IMR-90 (cell line): ENCODE results near the gene PAGE2B. TPM values are rescaled to one million over a fixed set of nuclear protein-coding genes. Genes with fewer than 3 reads are reported as not detected.

Source experiments
- ATAC-seq: fragments of 200-7000 bp; cut with Tn5 transposase; 2 replicates; pipeline ENCODE4 v1.9.1; 2020; ENCODE audit warnings: low read depth, mild to moderate bottlenecking, moderate library complexity
- BruUV-seq: library from RNA; stranded (reverse); fragments of 400-500 nt; replicated peaks from 2 replicates; lab custom pipeline; 2021; lab: Mats Ljungman, UMichigan
- CTCF ChIA-PET: fragments of 300-600 bp; formaldehyde crosslinking; extraction: SDS; loops from one replicate; lab custom pipeline; 2021; ENCODE audit warnings: antibody characterized with exemption; lab: Yijun Ruan, JAX
- POLR2A ChIA-PET: fragments of 300-600 bp; sonication (Branson Sonifier 250); formaldehyde crosslinking; loops from one replicate; lab custom pipeline; 2022; ENCODE audit warnings: antibody characterized with exemption; ENCODE audit not compliant: unreplicated experiment; lab: Charles Lee
- DNase-seq: peaks from one replicate; pipeline ENCODE4 v3.0.0; 2013
- H2AFZ ChIP-seq: replicated peaks from 2 replicates; pipeline ENCODE3; 2013; ENCODE audit warnings: low read length, mild to moderate bottlenecking; ENCODE audit not compliant: poor library complexity
- H2AK5ac ChIP-seq: 2 replicates; pipeline ENCODE4 v1.6.1; 2013; ENCODE audit warnings: low read depth, low read length, inconsistent platforms
- H2AK9ac ChIP-seq: replicated peaks from 2 replicates; pipeline ENCODE3; 2013; ENCODE audit warnings: mild to moderate bottlenecking, low read depth, low read length, moderate library complexity; ENCODE audit not compliant: poor library complexity
- H2BK120ac ChIP-seq: 2 replicates; pipeline ENCODE4 v1.6.1; 2013; ENCODE audit warnings: low read depth, low read length, inconsistent platforms
- H2BK15ac ChIP-seq: 3 replicates; pipeline ENCODE4 v1.6.1; 2013; ENCODE audit warnings: low read depth, low read length, inconsistent platforms
- H2BK20ac ChIP-seq: 2 replicates; pipeline ENCODE4 v1.6.1; 2013; ENCODE audit warnings: low read depth, mild to moderate bottlenecking, inconsistent platforms, low read length, moderate library complexity
- H2BK5ac ChIP-seq: 2 replicates; pipeline ENCODE4 v1.6.1; 2013; ENCODE audit warnings: mild to moderate bottlenecking, low read depth, low read length, inconsistent platforms; ENCODE audit not compliant: poor library complexity, severe bottlenecking
- H3K14ac ChIP-seq: replicated peaks from 2 replicates; pipeline ENCODE4 v1.6.1; 2013; ENCODE audit warnings: low read depth, low read length, inconsistent platforms
- H3K18ac ChIP-seq: 2 replicates; pipeline ENCODE4 v1.6.1; 2013; ENCODE audit warnings: low read depth, low read length, control low read depth
- H3K23ac ChIP-seq: 2 replicates; pipeline ENCODE4 v1.6.1; 2013; ENCODE audit warnings: low read depth, low read length, inconsistent platforms
- H3K27ac ChIP-seq: 2 replicates; pipeline ENCODE4 v1.5.1; 2013; ENCODE audit warnings: mild to moderate bottlenecking, control low read depth, low read length; ENCODE audit not compliant: insufficient read depth
- H3K27me3 ChIP-seq: 2 replicates; pipeline ENCODE4 v1.6.1; 2013; ENCODE audit warnings: low read length; ENCODE audit not compliant: control insufficient read depth, insufficient read depth
- H3K36me3 ChIP-seq: 2 replicates; pipeline ENCODE4 v1.6.1; 2013; ENCODE audit warnings: low read length, mixed read lengths; ENCODE audit not compliant: control insufficient read depth, insufficient read depth
- H3K4ac ChIP-seq: 2 replicates; pipeline ENCODE4 v1.6.1; 2013; ENCODE audit warnings: low read depth, low read length, inconsistent platforms
- H3K4me1 ChIP-seq: 2 replicates; pipeline ENCODE4 v1.6.1; 2013; ENCODE audit warnings: low read length, mixed read lengths; ENCODE audit not compliant: control insufficient read depth, insufficient read depth
- H3K4me2 ChIP-seq: 2 replicates; pipeline ENCODE4 v1.6.1; 2013; ENCODE audit warnings: low read depth, mild to moderate bottlenecking, control low read depth, low read length, moderate library complexity
- H3K4me3 ChIP-seq: 2 replicates; pipeline ENCODE4 v1.5.1; 2013; ENCODE audit warnings: low read depth, mild to moderate bottlenecking, control low read depth, low read length, moderate library complexity; ENCODE audit not compliant: insufficient read depth
- H3K56ac ChIP-seq: 2 replicates; pipeline ENCODE4 v1.6.1; 2013; ENCODE audit warnings: low read length, inconsistent platforms; ENCODE audit not compliant: insufficient read depth; ENCODE audit errors: extremely low read depth
- H3K79me1 ChIP-seq, 2 experiments: 2 replicates each; pipeline ENCODE4 v1.6.1; 2013; ENCODE audit warnings: low read length in 2 of 2, inconsistent platforms in 1 of 2, low read depth in 1 of 2
- H3K9ac ChIP-seq: 2 replicates; pipeline ENCODE4 v1.6.1; 2013; ENCODE audit warnings: low read depth, low read length, control low read depth
- H3K9me1 ChIP-seq: 2 replicates; pipeline ENCODE4 v1.6.1; 2013; ENCODE audit warnings: low read length, inconsistent platforms; ENCODE audit not compliant: insufficient read depth
- H3K9me3 ChIP-seq: 2 replicates; pipeline ENCODE4 v1.6.1; 2013; ENCODE audit warnings: low read length; ENCODE audit not compliant: control insufficient read depth, insufficient read depth
- H4K20me1 ChIP-seq: 2 replicates; pipeline ENCODE4 v1.6.1; 2013; ENCODE audit warnings: low read length, inconsistent platforms; ENCODE audit not compliant: insufficient read depth
- H4K5ac ChIP-seq: 2 replicates; pipeline ENCODE4 v1.6.1; 2013; ENCODE audit warnings: mild to moderate bottlenecking, low read depth, low read length, control low read depth
- H4K8ac ChIP-seq, 2 experiments: 2 replicates each; pipeline ENCODE4 v1.6.1; 2013; ENCODE audit warnings: low read depth in 2 of 2, low read length in 2 of 2, control low read depth in 1 of 2, inconsistent platforms in 1 of 2
- H4K91ac ChIP-seq: 2 replicates; pipeline ENCODE4 v1.6.1; 2013; ENCODE audit warnings: low read depth, low read length, inconsistent platforms; ENCODE audit not compliant: insufficient read depth
- CEBPB ChIP-seq: IDR thresholded peaks from 2 replicates; pipeline ENCODE4 v1.6.1; 2012; ENCODE audit warnings: low read depth, low read length, improper control_type of control experiment
- CTCF ChIP-seq: conservative IDR thresholded peaks from 2 replicates; pipeline ENCODE4 v1.5.1; 2012; ENCODE audit warnings: mild to moderate bottlenecking, low read depth, low read length, improper control_type of control experiment
- MAFK ChIP-seq: IDR thresholded peaks from 2 replicates; pipeline ENCODE4 v1.6.1; 2012; ENCODE audit warnings: low read depth, low read length, improper control_type of control experiment
- MAZ ChIP-seq: IDR thresholded peaks from 2 replicates; pipeline ENCODE4 v1.6.1; 2012; ENCODE audit warnings: low read depth, mild to moderate bottlenecking, low read length, improper control_type of control experiment, moderate library complexity, borderline replicate concordance
- RAD21 ChIP-seq: IDR thresholded peaks from 2 replicates; pipeline ENCODE4 v1.6.1; 2012; ENCODE audit warnings: low read length, improper control_type of control experiment
- WGBS, 2 experiments: methylation state at CpG; one replicate each; pipeline versions ENCODE4 v1.1.5 to v1.1.7; 2013; ENCODE audit warnings: missing lambda C conversion rate in 2 of 2; ENCODE audit not compliant: insufficient read length in 1 of 2; ENCODE audit errors: extremely low coverage in 2 of 2; 5-methylcytosine and 5-hydroxymethylcytosine counted together
- dilution Hi-C: fragments of 300-500 bp; cut with HindIII; formaldehyde crosslinking; loops from one replicate; pipeline ENCODE4 v1.14.3; 2018; ENCODE audit warnings: low sequenced_read_pairs; ENCODE audit not compliant: unreplicated experiment
- in situ Hi-C: fragments of 300-500 bp; cut with MboI; formaldehyde crosslinking; loops from 3 replicates; pipeline ENCODE4 v1.14.3; 2019; ENCODE audit warnings: low sequenced_read_pairs, inconsistent platforms, mixed read lengths
- intact Hi-C: fragments of 100-400 bp; cut with micrococcal nuclease; formaldehyde crosslinking; loops from 2 replicates; pipeline ENCODE4 v1.10.0; 2022
- polyA plus RNA-seq, 3 experiments: library from polyadenylated mRNA; depleted of rRNA; stranded (reverse); fragments of >200 nt; gene quantifications; 2 replicates each; pipeline ENCODE4 v1.2.3, GENCODE V29; 2012; ENCODE audit warnings: low replicate concordance in 1 of 3
- total RNA-seq: library from RNA; depleted of rRNA; stranded (reverse); fragments of >200 nt; gene quantifications from 2 replicates; pipeline ENCODE4 v1.2.3, GENCODE V29; 2012

The PAGE2B gene
- total and polyA plus RNA-seq, 2 of the 4 experiments (the other 2 are of a cell fraction): not detected

GRCh38 chrX:55102754-55103153 lies 27.9 kb downstream of the PAGE2B start:
- DNase-seq: no peak
- Histone ChIP-seq H4K91ac (no peak overlapping the region), H2BK5ac (no peak overlapping the region), H3K4me1 (no peaks in the 10 kb centered on the region), H3K18ac (no peak overlapping the region), H3K14ac (no peak overlapping the region), H3K56ac (no peak overlapping the region), H2AK5ac (no peak overlapping the region), H3K27me3 (peaks cover 4% of the 10 kb centered on the region; the same call in 1 of the 2 replicates), H2BK20ac (no peak overlapping the region), H4K8ac (no peak overlapping the region), H3K9me3 (no peaks in the 10 kb centered on the region), H3K9me1 (no peaks in the 10 kb centered on the region), H4K20me1 (no peaks in the 10 kb centered on the region), H3K9ac (no peak overlapping the region), H3K79me1 (no peaks in the 10 kb centered on the region), H4K5ac (no peak overlapping the region), H3K4me3 (no peak overlapping the region), H3K27ac (no peak overlapping the region), H3K4me2 (no peak overlapping the region), H3K36me3 (no peaks in the 10 kb centered on the region), H2BK120ac (no peak overlapping the region), H2AFZ (no peak overlapping the region), H2BK15ac (no peak overlapping the region), H3K4ac (no peak overlapping the region), H3K23ac (no peak overlapping the region), H2AK9ac (no peak overlapping the region)
- dilution Hi-C loops: no loop called here
- ChIA-PET POLR2A (no interaction called here), CTCF (no interaction called here)
- intact Hi-C loops: no loop called here
- TF ChIP-seq MAZ (no peak), CTCF (no peak), CEBPB (no peak), RAD21 (no peak), MAFK (no peak)
- no TSS peak for BruUV-seq
- no peak for ATAC-seq
- in situ Hi-C loops: no loop called here
- WGBS, 2 experiments: no CpG with 5 or more reads among the region's 3 CpGs
